ENCODE measurements around the gene GORAB. TPM values are rescaled to one million over a fixed set of nuclear protein-coding genes. Genes with fewer than 3 reads are reported as not detected.

The GORAB gene
- polyA plus RNA-seq, 3 donors, result 0.86 to 17.5 (median 3.3) TPM

- no peaks in the 10 kb centered on the region for H4K20me1 ChIP-seq (ENCODE audit: insufficient read depth, low read length)
- peaks cover 11 to 24% (median 16%) of the 10 kb centered on the region in 7 donors for H3K9me3 Mint-ChIP-seq
- H3K79me2 ChIP-seq (ENCODE audit: insufficient read depth, low read length), result no peaks in the 10 kb centered on the region
- no peaks in the 10 kb centered on the region for H3K36me3 ChIP-seq (replicated peaks in 1 of 2; ENCODE audit: control insufficient read depth in 1 of 2, insufficient read depth in 2 of 2, low read length in 2 of 2)
- H3K36me3 Mint-ChIP-seq, result no peaks in the 10 kb centered on the region
- no peak overlapping the region for H3K27ac ChIP-seq (ENCODE audit: low read depth in 1 of 2, low read length in 2 of 2)
- intact Hi-C loops (cut with micrococcal nuclease), result no loop called here
- no peaks in the 10 kb centered on the region for H3K27me3 ChIP-seq (ENCODE audit: control insufficient read depth in 2 of 2, insufficient read depth in 2 of 2, low read length in 2 of 2)
- H2AFZ ChIP-seq (ENCODE audit: insufficient read depth, low read depth, low read length, poor library complexity, severe bottlenecking), result no peak overlapping the region
- peaks cover 0 to 1% (median 0%) of the 10 kb centered on the region in 3 donors for H3K27me3 Mint-ChIP-seq (ENCODE audit: low read depth in 3 of 3)
- no peak overlapping the region for H3K27ac Mint-ChIP-seq
- no peak overlapping the region for H3K4me2 ChIP-seq (replicated peaks; ENCODE audit: extremely low read depth, low read length, poor library complexity, severe bottlenecking)
- no peak overlapping the region for H3K9ac ChIP-seq (ENCODE audit: insufficient read depth, low read length, poor library complexity, severe bottlenecking)
- H3K4me1 Mint-ChIP-seq, result no peaks in the 10 kb centered on the region
- no peak for TF ChIP-seq CTCF (IDR thresholded peaks at IDR 0.05)
- no peaks in the 10 kb centered on the region for H3K4me1 ChIP-seq (ENCODE audit: control insufficient read depth in 1 of 2, insufficient read depth in 2 of 2, low read length in 2 of 2)
- WGBS (ENCODE audit: insufficient coverage), result no CpG with 5 or more reads among the region's 1 CpG
- DNase-seq, result no peak
- peaks cover 0 to 23% of the 10 kb centered on the region in 2 donors for H3K9me3 ChIP-seq (replicated peaks in 1 of 2; ENCODE audit: control insufficient read depth in 1 of 2, insufficient read depth in 1 of 2, low read length in 2 of 2)
- H3K4me3 Mint-ChIP-seq, result no peak overlapping the region
- H3K4me3 ChIP-seq (replicated peaks in 1 of 3; ENCODE audit: low read depth in 2 of 3, low read length in 3 of 3), result no peak overlapping the region
Measured at GRCh38 chr1:170598618-170599017, 66.7 kb downstream of the GORAB start.

GRCh38 chr1:170599033-170599432 lies 67.1 kb downstream of the GORAB start:
- Histone ChIP-seq H3K9ac (ENCODE audit: insufficient read depth, low read length, poor library complexity, severe bottlenecking) (no peak overlapping the region), H3K4me1 (ENCODE audit: control insufficient read depth in 1 of 2, insufficient read depth in 2 of 2, low read length in 2 of 2) (no peaks in the 10 kb centered on the region), H3K27ac (ENCODE audit: low read depth in 1 of 2, low read length in 2 of 2) (no peak overlapping the region), H3K4me2 (replicated peaks; ENCODE audit: extremely low read depth, low read length, poor library complexity, severe bottlenecking) (no peak overlapping the region), H3K36me3 (replicated peaks in 1 of 2; ENCODE audit: control insufficient read depth in 1 of 2, insufficient read depth in 2 of 2, low read length in 2 of 2) (no peaks in the 10 kb centered on the region), H3K79me2 (ENCODE audit: insufficient read depth, low read length) (no peaks in the 10 kb centered on the region), H3K4me3 (replicated peaks in 1 of 3; ENCODE audit: low read depth in 2 of 3, low read length in 3 of 3) (no peak overlapping the region), H3K9me3 (replicated peaks in 1 of 2; ENCODE audit: control insufficient read depth in 1 of 2, insufficient read depth in 1 of 2, low read length in 2 of 2) (peaks cover 0 to 23% of the 10 kb centered on the region in 2 donors), H3K27me3 (ENCODE audit: control insufficient read depth in 2 of 2, insufficient read depth in 2 of 2, low read length in 2 of 2) (no peaks in the 10 kb centered on the region), H4K20me1 (ENCODE audit: insufficient read depth, low read length) (no peaks in the 10 kb centered on the region), H2AFZ (ENCODE audit: insufficient read depth, low read depth, low read length, poor library complexity, severe bottlenecking) (no peak overlapping the region)
- peaks cover 0 to 2% (median 1%) of the 10 kb centered on the region in 3 donors for H3K27me3 Mint-ChIP-seq (ENCODE audit: low read depth in 3 of 3)
- H3K36me3 Mint-ChIP-seq, result no peaks in the 10 kb centered on the region
- no peak overlapping the region for H3K4me3 Mint-ChIP-seq
- no peak for DNase-seq
- no peak for TF ChIP-seq CTCF (IDR thresholded peaks at IDR 0.05)
- H3K27ac Mint-ChIP-seq, result no peak overlapping the region
- peaks cover 11 to 28% (median 16%) of the 10 kb centered on the region in 7 donors for H3K9me3 Mint-ChIP-seq
- H3K4me1 Mint-ChIP-seq, result no peaks in the 10 kb centered on the region
- intact Hi-C loops (cut with micrococcal nuclease), result no loop called here
